CD4-positive, alpha-beta T cell treated with Interleukin-15 for 1 hour (primary cell): ENCODE results near the gene JCAD.
A peak's percentile ranks its signal among the peaks of the same experiment; 100 is the strongest.
"Not testable (repeated sequence)": the region's sequence is repeated elsewhere in the genome, so short reads cannot be mapped to it uniquely, and the experiment has no call there.

ENCODE experiments used
- DNase-seq: peaks from one replicate; pipeline ENCODE4 v3.0.0-alpha.2; 2020

JCAD gene, protein sequence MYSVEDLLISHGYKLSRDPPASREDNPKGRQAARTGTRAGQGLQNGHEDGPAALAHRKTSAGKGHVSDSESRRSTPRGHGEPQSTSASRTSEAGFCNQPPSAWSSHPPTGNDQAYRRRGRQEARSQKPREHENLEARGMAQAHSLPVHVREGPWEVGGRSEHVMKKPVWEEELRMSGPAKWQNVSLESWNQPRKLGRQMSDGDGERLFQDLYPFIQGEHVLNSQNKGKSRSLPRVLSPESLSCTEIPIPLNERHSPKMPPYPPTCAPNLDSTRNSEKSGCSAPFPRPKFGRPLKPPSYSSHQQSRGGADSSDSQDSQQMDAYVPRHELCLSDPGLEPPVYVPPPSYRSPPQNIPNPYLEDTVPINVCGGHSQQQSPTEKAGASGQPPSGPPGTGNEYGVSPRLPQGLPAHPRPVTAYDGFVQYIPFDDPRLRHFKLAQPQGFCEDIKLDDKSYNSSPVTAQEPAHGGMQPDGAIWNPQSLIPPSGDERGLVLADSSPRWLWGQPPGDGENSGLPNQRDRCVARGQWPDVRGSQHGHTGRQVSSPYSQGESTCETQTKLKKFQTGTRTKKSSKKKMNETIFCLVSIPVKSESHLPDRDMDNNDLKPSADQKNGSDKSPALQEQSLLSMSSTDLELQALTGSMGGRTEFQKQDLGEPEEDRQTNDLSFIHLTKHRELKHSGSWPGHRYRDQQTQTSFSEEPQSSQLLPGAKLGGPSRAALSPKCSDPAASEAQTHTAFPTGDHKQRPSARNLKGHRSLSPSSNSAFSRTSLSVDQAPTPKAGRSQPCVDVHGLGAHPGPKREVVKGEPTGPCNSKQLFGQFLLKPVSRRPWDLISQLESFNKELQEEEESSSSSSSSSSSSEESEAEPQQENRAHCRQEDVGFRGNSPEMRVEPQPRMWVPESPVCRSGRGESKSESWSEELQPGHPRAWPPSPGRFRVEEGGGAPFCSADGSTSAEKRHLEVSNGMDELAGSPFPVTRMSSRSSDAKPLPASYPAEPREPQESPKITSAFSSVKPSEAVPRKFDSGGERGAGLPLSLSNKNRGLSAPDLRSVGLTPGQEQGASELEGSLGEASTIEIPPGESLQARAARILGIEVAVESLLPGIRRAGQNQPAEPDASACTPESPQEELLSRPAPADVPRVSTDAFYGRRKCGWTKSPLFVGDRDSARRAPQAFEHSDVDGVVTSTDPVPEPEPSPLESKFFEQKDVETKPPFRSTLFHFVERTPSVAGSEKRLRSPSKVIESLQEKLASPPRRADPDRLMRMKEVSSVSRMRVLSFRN (N-terminal part only)

DNA sequence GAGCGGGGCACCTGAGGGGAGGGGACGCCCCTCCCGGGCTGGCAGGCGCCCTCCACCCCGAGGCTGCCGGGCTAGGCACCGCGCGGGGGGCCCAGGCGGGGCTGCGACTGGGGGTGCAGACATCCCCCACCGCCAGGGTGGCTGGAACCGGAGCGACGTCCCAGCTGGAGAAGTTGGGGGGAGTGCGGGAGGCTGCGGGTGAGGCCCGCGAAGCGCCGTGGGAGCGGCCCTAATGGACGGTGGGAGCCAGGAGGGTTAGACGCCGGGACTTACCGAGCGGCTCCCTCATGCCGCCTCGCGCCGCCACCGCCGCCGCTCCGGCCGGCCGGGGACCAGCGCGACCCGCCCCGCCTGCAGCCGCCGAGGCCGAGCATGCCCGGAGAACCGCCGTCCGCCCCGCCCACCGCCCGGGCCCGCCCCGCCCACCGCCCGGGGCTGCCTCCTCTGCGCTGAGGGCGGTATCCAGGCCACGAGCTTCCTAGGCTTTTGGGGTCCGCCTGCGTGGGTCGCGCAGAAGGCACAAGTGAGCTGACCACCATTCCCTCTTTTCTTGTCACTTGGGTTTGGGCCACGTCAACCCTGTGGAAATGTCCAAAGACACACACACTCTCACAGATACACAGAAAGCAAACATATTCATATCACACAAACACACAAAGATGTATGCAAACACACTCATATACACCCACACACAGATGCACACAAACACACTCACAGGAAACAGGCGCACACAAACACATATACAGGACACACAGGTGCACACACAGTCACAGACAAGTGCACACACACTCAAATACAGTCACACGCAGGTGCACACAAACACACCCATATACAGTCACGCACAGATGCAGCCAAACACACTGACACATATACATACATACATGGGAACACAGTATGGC lies at the start of gene JCAD:
Gene JCAD, minus strand, starts transcription at position 378 of the 899 bp plus-strand sequence. CDS start 11,774 bp downstream, outside the sequence.
- peak; percentile 43 for DNase-seq

DNA sequence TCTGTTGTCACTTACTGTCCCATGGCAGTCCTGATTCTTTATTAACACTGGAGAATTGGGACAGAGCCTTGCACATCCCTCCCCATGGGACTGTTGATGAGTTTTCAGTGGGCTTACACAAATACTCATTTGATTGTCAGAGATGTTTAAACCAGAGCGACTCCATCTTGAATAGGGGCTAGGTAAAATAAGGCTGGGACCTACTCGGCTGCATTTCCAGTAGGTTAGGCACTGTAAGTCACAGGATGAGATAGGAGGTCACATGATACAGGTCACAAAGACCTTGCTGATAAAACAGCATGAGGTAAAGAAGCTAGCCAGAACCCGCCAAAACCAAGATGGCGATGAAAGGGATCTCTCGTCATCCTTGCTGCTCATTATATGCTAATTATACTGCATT lies 47.6 kb upstream of the JCAD start:
- DNase-seq = no peak

DNA sequence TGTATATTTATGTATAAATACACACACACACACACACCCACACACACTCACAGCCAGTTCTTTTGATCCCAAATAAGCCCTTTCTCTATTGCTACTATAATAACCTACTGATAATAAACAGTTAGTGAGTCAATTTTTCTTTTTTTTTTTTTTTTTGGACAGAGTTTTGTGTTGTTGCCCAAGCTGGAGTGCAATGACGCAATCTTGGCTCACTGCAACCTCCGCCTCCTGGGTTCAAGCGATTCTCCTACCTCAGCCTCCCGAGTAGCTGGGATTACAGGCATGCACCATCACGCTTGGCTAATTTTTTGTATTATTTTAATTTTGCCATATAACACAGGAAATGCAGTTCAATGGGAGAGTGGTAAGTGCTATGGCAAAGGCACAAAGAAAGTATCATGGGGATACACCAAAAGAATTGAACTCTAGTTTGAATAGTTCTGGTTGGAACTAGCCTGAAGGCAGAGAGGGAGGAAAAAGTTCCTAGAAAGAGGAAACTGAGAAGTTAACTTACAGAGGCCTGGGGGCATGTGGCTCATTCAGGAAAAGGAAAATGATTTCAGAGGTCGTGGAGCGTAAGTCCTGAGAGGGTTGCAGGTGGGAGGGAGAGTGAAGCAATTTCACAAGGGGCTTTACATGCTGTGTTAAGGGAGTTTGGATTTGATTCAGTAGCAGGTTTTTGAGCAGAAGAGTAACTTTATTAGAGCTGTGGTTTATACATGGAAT lies 44.4 kb upstream of the JCAD start:
- DNase-seq = no peak

DNA sequence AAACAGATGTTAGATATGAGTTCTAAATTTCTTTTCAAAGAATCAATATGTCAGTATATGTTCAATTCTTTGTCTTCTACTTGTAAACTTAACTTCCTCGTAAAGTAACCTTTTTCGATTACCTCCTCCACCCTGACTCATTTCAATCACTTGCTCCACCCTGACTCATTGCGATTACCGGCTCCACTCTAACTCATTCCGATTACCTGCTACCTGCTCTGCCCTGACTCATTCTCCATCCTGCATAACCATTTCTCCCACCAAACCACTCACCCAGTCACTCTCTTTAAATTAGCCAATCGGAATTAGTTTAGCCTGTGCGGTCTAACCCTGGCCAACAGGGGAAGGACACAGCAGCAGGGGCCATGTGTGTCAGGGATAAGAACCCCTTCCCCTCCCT lies 40.3 kb upstream of the JCAD start:
- not testable (repeated sequence) for DNase-seq

DNA sequence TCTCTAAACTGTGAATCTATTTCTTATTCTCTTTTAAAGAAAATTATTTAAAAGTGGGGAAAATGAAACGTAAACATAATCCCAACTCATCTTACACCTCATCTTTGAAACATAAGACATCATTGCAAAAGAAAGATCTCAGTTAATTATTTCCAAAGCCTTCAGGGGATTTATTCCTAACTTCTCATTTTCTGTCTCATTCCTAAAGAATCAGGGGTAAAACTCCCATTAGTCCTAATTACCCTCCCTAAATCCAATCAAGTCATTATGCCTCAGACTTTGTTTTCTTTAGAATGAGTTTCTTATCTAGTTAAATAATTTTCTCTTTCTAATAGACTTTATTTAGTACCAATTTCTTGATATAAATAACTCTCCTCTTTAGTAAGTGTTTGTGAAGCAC lies 39.7 kb upstream of the JCAD start:
- DNase-seq = no peak

DNA sequence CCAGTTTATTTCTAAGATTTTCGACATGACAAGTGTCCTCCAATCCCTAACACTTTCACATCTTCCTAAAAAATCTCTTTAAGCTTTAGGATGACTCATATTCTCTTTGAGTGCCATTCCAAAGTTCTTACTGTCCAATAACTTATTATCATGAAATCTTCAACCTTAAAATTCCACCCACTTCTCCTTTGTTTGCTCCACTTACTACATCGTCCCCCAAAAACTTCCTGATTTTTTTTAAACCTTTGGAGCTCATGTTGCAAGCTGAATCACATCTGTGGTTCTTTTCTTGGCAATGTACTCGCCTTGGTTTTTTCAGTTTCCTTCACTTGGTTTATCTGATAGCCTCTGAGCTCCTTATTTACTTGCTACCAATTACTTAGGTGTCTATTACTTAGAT lies 39.2 kb upstream of the JCAD start:
- no peak for DNase-seq

DNA sequence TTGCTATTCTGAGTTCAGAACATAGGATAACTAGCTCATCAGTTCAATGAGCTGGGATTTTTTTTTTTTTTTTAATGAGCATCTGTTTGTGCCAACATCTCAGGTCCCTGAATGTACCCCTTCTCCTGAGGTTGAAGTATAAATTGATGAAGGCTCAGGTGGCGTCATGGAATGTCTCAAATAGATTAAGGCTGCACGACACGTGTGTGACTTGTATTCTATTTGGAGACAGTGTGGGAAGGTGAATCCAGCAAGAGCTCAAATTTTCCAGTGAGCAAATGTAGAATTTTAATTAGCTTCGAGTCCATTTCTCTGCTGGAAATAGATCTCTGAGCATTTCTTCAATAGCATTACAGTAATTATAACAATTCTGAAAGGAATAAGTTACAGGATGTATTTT lies 37.2 kb upstream of the JCAD start:
- no peak for DNase-seq

DNA sequence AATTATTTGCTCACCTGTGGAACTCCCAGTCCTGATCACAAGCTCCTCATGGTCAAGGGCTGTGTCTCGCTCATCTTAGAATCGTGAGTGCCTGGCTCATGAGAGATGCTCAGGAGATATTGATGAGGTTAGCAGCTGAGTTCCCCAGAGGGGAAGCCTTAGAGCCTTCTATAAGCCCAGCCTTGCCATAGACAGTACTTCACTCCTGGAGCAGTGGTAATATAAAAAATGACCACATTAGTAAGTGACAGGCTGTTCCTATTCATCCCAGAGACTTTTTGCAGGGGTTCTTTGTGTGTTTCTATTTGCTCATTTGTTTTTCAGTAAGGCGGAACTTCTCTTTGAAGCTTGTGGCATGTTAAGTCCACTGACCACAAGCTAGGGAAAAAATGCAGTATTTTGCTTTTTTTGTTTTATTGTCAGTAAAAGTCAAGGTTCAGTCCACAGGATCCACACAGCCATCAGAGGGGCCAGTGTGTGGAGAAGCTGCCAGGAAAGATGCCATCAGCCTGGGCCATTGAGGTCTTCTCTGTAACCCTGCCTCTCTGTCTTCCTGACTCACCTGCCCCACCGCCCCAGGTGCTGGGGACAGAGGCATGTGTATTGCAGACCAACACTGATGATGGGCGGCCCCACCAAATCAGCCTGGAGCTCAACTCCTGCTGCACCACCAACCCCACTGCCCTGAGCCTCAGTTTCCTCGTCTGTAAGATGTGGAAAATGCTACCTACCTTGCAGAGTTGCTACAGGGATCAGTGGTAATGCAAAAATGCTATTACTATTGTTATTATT lies 36.4 kb upstream of the JCAD start:
- no peak for DNase-seq

DNA sequence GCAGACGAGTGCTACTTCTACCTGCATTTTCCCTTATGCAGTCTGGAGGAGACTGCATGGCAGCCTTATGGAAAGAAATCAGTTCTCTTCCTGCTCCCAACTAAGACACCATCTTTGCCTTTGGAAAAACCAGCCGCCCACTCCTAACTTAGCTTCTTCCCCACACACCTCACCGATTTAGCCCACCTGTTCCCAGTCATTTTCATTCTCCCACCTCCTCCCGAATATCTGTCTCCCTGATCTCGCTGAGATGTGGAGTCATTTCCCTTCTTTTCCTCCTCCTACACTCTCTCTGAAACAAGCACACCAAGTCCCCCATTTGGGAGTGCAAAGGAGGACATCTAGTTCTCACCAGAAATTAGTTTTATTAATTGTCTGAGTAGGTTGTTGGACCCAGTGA lies 35.2 kb upstream of the JCAD start:
- DNase-seq = no peak

DNA sequence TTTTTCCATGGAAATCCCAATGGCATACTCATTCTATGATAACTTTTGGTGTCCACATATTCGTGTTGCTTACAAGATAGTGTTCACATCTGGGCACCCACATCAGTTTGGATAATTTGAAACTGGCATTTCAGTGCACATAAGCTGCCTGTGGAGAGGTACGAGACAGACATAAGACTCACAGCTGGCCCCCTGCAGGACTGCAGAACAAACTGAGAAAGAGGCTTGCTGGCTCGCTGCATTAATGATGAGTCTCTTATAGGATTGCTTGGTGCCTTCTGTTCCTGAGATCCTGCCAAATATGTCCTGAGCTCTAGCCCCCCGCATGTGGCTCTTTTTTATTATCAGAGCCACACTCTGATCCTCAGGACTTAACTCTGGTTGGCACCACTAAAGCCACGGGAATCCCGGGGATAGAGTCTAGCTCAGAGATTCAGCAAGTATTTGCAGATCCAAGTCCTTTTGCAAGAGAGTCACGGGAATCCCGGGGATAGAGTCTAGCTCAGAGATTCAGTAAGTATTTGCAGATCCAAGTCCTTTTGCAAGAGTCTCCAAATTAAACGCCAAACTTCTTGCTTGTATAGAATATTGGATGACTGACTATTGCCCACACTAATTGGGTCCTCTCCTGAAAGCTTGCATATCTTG lies 34.0 kb upstream of the JCAD start:
- DNase-seq = no peak

DNA sequence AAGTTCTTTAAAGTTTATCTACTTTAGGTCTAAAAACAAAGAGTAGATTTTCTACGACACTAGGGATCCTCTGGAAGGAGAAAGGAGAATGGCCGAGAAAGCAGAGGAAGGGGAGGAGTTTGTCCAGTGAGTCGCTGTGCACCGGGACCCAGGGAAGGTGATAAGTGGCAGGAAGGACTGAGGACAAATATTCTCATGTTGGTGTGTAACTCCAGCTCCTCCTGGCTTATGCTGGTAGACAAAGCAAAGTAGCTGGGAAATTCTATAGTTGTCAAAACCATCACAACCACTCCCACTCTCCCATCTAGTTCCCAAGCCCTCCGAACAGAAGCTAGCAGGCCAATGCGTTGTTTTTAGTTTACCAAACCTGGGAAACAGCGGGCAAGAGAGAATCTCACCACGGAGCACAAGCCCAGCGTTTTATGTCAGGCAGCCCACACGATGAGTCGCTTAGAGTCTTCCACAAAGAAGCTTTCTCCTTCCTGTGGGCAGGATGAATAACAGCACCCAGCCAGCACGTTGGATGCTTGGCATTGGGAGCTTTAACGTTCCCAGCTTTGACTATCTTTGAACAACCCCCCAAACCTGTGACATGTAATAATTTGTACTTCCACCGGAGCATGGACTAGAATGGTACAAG lies 32.9 kb upstream of the JCAD start:
- DNase-seq = no peak

DNA sequence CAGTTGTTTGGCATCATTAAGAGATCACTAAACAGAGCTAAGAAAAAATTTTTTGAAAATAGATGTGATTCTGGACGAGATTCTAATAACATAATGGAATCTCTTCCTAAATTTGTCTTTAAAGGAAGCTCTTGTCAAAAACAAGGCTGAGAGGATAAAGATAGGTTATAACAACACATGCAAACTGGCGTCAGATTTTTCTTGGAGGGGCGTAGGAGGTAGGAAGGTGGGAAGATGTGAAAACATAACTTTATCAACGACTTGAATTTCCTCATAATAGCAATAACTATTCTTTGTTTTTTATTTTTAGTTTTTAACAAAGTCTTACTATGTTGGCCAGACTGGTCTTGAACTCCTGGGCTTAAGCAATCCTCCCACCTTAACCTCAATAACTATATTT lies 31.8 kb upstream of the JCAD start:
- no peak for DNase-seq

DNA sequence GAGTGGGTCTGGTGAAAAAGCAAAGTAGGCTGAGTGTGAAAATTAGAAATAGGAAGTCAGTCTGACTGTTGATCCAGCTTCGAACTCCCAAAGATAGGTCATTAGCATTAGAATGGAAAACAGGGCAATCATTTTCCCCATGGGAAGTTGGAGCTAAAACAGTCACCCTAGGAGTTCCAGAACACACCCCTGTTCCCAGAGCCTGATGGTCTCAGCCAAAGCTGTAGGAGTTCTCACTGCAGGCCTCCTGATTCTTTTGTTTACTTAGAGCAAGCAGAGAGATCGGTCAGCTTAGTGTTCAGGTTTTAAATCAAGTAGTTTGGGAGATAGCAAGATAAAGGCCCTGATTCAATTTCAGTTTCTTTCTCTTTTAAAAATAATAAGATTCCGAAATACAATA lies 28.8 kb upstream of the JCAD start:
- DNase-seq = no peak

DNA sequence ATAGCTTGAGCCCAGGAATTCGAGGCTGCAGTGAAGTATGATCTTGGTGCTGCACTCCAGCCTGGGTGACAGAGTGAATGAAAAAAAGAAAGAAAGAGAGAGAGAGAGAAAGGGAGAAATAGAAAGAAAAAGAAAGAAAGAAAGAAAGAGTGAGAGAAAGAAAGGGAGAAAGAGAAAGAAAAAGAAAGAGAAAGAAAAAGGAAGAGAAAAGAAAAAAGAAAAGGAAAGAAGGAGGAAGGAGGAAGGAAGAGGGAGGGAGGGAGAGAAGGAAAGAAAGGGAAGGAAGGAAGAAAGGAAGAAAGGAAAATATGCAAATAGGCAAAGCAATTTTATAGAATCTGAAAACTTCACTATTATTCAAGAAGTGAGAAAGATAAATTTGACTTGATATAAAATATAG lies 24.5 kb upstream of the JCAD start:
- no peak for DNase-seq

DNA sequence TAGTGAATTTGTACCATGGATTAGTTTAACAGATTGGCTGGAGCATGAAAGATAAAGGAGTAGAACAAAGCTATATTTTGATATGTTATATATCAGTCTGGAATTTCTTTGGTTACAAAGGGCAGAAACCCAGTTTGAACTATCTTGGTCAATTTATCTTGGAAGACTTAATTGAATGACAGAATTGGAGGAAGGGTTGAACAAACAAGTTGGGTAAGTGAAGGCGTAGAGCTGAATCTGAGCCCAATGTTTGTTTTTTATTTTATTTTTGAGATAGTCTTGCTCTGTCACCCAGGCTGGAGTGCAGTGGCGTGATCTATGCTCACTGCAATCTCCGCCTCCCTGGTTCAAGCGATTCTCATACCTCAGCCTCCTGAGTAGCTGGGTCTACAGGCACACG lies 21.8 kb upstream of the JCAD start:
- no peak for DNase-seq

DNA sequence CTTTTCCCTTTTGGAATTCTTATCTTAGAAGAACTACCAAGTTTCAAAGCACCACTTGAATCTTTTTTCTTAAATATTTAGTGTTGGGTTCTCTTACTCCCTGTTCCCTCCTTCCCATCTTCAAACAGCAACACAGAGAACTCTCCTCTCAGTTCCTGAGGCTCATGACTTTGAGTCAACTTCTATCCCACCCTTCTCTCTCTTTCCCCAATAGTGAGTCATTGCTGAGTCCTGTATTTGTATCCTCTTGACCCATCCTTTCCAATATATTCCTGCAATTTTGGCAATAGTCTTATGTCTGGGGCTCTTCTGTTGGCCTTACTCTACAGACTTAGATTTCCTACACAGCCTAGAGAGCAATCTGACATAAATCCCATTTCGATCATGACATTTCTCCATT lies 20.8 kb upstream of the JCAD start:
- no peak for DNase-seq

DNA sequence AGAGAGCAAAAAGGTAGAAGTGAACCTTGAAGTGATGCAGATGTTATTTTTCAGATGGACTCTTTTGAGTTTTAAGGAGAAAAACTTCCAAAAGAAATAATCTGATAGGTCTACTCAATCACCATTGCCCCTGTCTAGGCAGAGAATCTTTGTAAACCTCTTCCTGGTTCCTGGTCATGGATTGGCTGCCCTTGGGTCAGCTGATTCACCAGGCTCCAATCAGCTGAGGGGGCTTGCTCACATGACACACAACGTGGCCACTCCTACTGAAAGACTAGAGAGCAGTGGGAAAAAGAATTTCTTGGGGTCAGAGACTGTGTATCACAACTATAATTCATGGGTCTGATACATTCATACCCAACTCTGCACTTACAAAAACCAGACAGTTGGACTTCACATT lies 20.0 kb upstream of the JCAD start:
- DNase-seq = no peak

DNA sequence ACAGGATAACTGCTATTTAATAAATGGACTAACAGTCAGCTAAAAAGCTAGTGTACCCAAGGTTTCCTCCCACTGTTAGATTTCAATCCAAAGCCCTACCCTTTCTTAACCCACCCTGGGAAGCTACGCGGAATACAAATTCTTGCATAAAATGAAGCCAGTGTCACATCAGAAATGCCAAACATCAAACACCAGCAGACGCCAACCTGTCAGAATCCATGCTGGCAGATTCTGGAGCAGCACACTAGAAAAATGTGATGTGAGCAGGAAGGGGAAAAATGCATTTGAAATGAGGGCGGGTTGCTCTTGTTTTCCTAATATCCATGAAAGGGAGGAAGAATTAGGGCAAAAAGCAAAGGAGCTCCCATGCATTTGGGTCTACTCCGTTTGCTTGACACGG lies 16.1 kb upstream of the JCAD start:
- DNase-seq = no peak

DNA sequence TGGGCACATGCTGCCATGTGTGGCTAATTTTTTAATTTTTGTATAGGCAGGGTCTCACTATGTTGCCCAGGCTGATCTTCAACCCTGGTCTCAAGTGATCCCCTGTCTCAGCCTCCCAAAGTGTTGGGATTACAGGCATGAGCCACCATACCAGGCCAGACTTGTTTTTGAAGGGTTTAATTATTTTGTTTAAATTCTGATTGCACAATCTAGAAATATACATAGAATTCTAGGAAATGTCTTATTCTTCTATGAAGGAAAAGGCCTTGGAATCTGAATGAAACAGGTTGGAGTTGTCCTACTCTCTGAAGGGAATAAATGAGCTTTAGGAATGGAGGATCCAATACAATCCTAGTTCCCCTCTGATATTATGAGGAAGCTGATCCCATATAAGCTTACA lies 15.5 kb upstream of the JCAD start:
- DNase-seq = no peak

DNA sequence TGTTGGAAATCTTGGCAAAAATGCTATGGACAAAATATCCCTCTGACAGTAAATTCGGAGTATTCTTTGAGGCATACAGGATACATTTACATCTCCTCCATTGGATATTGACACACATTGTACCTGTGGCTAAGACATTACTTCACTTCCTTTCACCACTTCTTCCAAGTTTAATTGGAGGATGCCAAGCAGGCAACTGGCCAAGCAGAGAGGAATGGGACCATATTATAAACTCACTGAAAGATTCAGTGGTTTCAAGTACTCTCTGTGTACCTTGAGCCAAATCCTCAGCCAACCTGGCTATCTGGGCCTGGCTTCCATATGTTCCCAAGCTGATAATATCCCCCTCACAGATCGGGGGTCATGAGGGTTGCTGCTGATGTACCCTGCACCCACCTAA lies 14.7 kb upstream of the JCAD start:
- DNase-seq = no peak
